Measurements from ENCODE around the gene THAP4.

DNA sequence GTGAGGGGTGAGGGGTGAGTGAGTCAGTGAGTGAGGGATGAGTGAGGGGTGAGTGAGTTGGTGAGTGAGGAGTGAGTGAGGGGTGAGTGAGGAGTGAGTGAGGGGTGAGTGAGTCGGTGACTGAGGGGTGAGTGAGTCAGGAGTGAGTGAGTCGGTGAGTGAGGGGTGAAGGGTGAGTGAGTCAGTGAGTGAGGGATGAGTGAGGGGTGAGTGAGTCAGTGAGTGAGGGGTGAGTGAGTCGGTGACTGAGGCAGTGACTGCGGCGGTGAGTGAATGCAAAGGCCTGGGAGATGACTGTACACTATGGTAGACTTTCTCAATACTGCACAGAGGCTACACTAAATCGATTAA is 16.6 kb downstream of the THAP4 start:
- TF ChIP-seq, protein P1, sequence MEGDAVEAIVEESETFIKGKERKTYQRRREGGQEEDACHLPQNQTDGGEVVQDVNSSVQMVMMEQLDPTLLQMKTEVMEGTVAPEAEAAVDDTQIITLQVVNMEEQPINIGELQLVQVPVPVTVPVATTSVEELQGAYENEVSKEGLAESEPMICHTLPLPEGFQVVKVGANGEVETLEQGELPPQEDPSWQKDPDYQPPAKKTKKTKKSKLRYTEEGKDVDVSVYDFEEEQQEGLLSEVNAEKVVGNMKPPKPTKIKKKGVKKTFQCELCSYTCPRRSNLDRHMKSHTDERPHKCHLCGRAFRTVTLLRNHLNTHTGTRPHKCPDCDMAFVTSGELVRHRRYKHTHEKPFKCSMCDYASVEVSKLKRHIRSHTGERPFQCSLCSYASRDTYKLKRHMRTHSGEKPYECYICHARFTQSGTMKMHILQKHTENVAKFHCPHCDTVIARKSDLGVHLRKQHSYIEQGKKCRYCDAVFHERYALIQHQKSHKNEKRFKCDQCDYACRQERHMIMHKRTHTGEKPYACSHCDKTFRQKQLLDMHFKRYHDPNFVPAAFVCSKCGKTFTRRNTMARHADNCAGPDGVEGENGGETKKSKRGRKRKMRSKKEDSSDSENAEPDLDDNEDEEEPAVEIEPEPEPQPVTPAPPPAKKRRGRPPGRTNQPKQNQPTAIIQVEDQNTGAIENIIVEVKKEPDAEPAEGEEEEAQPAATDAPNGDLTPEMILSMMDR (conservative IDR thresholded peaks at IDR 0.05; ENCODE audit: low read depth in 2 of 2): no peak
- no peak for TF ChIP-seq EZH2 (IDR thresholded peaks at IDR 0.05; ENCODE audit: low read depth, unreplicated experiment)
- TF ChIP-seq POLR2AphosphoS5 (IDR thresholded peaks at IDR 0.05; ENCODE audit: low read depth): no peak
- TF ChIP-seq, protein P2, sequence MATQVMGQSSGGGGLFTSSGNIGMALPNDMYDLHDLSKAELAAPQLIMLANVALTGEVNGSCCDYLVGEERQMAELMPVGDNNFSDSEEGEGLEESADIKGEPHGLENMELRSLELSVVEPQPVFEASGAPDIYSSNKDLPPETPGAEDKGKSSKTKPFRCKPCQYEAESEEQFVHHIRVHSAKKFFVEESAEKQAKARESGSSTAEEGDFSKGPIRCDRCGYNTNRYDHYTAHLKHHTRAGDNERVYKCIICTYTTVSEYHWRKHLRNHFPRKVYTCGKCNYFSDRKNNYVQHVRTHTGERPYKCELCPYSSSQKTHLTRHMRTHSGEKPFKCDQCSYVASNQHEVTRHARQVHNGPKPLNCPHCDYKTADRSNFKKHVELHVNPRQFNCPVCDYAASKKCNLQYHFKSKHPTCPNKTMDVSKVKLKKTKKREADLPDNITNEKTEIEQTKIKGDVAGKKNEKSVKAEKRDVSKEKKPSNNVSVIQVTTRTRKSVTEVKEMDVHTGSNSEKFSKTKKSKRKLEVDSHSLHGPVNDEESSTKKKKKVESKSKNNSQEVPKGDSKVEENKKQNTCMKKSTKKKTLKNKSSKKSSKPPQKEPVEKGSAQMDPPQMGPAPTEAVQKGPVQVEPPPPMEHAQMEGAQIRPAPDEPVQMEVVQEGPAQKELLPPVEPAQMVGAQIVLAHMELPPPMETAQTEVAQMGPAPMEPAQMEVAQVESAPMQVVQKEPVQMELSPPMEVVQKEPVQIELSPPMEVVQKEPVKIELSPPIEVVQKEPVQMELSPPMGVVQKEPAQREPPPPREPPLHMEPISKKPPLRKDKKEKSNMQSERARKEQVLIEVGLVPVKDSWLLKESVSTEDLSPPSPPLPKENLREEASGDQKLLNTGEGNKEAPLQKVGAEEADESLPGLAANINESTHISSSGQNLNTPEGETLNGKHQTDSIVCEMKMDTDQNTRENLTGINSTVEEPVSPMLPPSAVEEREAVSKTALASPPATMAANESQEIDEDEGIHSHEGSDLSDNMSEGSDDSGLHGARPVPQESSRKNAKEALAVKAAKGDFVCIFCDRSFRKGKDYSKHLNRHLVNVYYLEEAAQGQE (IDR thresholded peaks at IDR 0.05; ENCODE audit: unreplicated experiment): no peak
- no peak for TF ChIP-seq EZH2phosphoT487 (IDR thresholded peaks at IDR 0.05; ENCODE audit: unreplicated experiment)
- no peak for TF ChIP-seq ZNF331 (CRISPR knock-in tag; IDR thresholded peaks at IDR 0.05; ENCODE audit: low read depth)
